PC-9 (cell line): Measurements from ENCODE around the gene LAMC3.

Experiments
- EZH2 ChIP-seq: fragments of 200-600 bp; sonication (generic); IDR thresholded peaks from 2 replicates; pipeline ENCODE4 v1.8.0; 2017; ENCODE audit warnings: antibody characterized with exemption, low read depth
- TF ChIP-seq, protein P1 (sequence below): fragments of 200-600 bp; sonication (generic); conservative IDR thresholded peaks from 2 replicates; pipeline ENCODE4 v1.6.1; 2017; ENCODE audit warnings: mixed run types, antibody characterized with exemption, mild to moderate bottlenecking, moderate library complexity

DNA sequence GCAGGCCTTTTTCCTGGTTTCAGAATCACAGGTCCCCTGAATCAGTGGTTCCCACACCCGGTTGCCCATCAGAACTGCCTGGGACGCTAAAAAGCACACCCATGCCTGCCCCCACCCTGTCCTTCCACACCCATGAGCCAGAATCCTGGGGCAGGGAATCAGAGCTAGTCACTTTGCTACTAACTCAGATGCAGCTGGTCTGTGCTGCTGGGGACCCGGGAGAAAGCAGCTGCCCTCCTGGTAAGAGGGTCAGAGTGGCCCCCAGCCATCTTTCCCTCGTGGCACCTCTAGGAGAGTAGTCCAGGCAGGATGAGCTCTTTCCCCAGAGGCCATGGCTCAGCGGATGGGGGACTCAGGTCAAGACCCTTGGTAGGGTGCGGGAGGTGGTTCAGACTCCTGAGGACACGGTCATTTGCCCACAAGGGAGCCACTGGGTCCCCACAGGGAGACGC lies 105.1 kb downstream of the LAMC3 start:
- TF ChIP-seq, protein P1, sequence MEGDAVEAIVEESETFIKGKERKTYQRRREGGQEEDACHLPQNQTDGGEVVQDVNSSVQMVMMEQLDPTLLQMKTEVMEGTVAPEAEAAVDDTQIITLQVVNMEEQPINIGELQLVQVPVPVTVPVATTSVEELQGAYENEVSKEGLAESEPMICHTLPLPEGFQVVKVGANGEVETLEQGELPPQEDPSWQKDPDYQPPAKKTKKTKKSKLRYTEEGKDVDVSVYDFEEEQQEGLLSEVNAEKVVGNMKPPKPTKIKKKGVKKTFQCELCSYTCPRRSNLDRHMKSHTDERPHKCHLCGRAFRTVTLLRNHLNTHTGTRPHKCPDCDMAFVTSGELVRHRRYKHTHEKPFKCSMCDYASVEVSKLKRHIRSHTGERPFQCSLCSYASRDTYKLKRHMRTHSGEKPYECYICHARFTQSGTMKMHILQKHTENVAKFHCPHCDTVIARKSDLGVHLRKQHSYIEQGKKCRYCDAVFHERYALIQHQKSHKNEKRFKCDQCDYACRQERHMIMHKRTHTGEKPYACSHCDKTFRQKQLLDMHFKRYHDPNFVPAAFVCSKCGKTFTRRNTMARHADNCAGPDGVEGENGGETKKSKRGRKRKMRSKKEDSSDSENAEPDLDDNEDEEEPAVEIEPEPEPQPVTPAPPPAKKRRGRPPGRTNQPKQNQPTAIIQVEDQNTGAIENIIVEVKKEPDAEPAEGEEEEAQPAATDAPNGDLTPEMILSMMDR: no peak
- TF ChIP-seq EZH2: no peak
